SW 1271 (cell line): ENCODE data around the gene EMC8.

Source experiments
- DNase-seq, 2 experiments: peaks; one replicate each; lab custom pipeline; 2025; lab: John Stamatoyannopoulos, UW

The EMC8 gene

GRCh38 chr16:85784813-85785212 is 14.5 kb downstream of the EMC8 start:
- DNase-seq: no peak

GRCh38 chr16:85783441-85783840 is 15.9 kb downstream of the EMC8 start:
- no peak for DNase-seq

- DNase-seq: no peak
Observed at GRCh38 chr16:85782451-85782850, 16.9 kb downstream of the EMC8 start.

- no peak for DNase-seq
Observed at GRCh38 chr16:85781695-85782370, 17.5 kb downstream of the EMC8 start.

- no peak for DNase-seq
Observed at GRCh38 chr16:85781156-85781555, 18.2 kb downstream of the EMC8 start.

GRCh38 chr16:85780281-85780680 is 19.1 kb downstream of the EMC8 start:
- DNase-seq: no peak

GRCh38 chr16:85778873-85779272 is 20.5 kb downstream of the EMC8 start:
- DNase-seq: no peak

GRCh38 chr16:85777583-85778310 is 21.6 kb downstream of the EMC8 start:
- peak in 1 of 2 experiments; percentile 5 for DNase-seq

GRCh38 chr16:85774811-85775210 is 24.5 kb downstream of the EMC8 start:
- no peak for DNase-seq

GRCh38 chr16:85774136-85774535 is 25.2 kb downstream of the EMC8 start:
- no peak for DNase-seq

GRCh38 chr16:85773044-85773443 is 26.3 kb downstream of the EMC8 start:
- no peak for DNase-seq

GRCh38 chr16:85770741-85771140 is 28.6 kb downstream of the EMC8 start:
- no peak for DNase-seq

GRCh38 chr16:85768199-85768598 is 31.1 kb downstream of the EMC8 start:
- no peak for DNase-seq

GRCh38 chr16:85767531-85767930 is 31.8 kb downstream of the EMC8 start:
- DNase-seq: peak; percentile 32 to 66

GRCh38 chr16:85765767-85766166 is 33.6 kb downstream of the EMC8 start:
- DNase-seq: no peak

- no peak for DNase-seq
Observed at GRCh38 chr16:85765211-85765610, 34.1 kb downstream of the EMC8 start.

- no peak for DNase-seq
Observed at GRCh38 chr16:85763616-85764015, 35.7 kb downstream of the EMC8 start.

- no peak for DNase-seq
Observed at GRCh38 chr16:85762970-85763369, 36.4 kb downstream of the EMC8 start.

- no peak for DNase-seq
Observed at GRCh38 chr16:85761861-85762260, 37.5 kb downstream of the EMC8 start.

- no peak for DNase-seq
Observed at GRCh38 chr16:85759631-85760419, 39.5 kb downstream of the EMC8 start.

- no peak for DNase-seq
Observed at GRCh38 chr16:85759136-85759535, 40.2 kb downstream of the EMC8 start.

- DNase-seq: no peak
Observed at GRCh38 chr16:85757341-85757822, 42.0 kb downstream of the EMC8 start.
